CD4-positive, alpha-beta memory T cell (primary cell): ENCODE measurements around the gene ARL8B. TPM values are rescaled to one million over a fixed set of nuclear protein-coding genes. Genes with fewer than 3 reads are reported as not detected.

Experiments used
- CTCF ChIA-PET: fragments of 350-600 bp; sonication (Branson Sonifier 250); formaldehyde crosslinking; loops from one replicate; lab custom pipeline; 2021; ENCODE audit warnings: inconsistent platforms; ENCODE audit not compliant: partially characterized antibody; lab: Charles Lee
- POLR2A ChIA-PET: fragments of 350-600 bp; sonication (Branson Sonifier 250); formaldehyde crosslinking; loops from one replicate; lab custom pipeline; 2021; ENCODE audit not compliant: partially characterized antibody; lab: Charles Lee
- DNase-seq, 5 donors: peaks; one replicate each; pipeline versions ENCODE4 v3.0.0 to v3.0.0-alpha.2; 2020 to 2022; ENCODE audit warnings: mixed read lengths in 1 of 5
- H3K27ac ChIP-seq: one replicate; pipeline ENCODE4 v1.7.0; 2013; ENCODE audit warnings: low read depth, low read length
- H3K27me3 ChIP-seq: 2 replicates; pipeline ENCODE4 v1.7.0; 2013; ENCODE audit warnings: mild to moderate bottlenecking, low read length, moderate library complexity; ENCODE audit not compliant: insufficient read depth
- H3K36me3 ChIP-seq: 2 replicates; pipeline ENCODE4 v1.7.0; 2013; ENCODE audit warnings: mild to moderate bottlenecking, low read length, moderate library complexity; ENCODE audit not compliant: insufficient read depth
- H3K4me1 ChIP-seq: 2 replicates; pipeline ENCODE4 v1.7.0; 2013; ENCODE audit warnings: mild to moderate bottlenecking, low read length, moderate library complexity; ENCODE audit not compliant: insufficient read depth
- H3K4me3 ChIP-seq, 2 donors: one replicate each; pipeline ENCODE4 v1.7.0; 2013; ENCODE audit warnings: low read length in 2 of 2, mild to moderate bottlenecking in 1 of 2
- H3K9me3 ChIP-seq, 2 donors: one replicate each; pipeline ENCODE4 v1.7.0; 2013; ENCODE audit warnings: low read length in 2 of 2, control low read depth in 1 of 2; ENCODE audit not compliant: control insufficient read depth in 1 of 2
- H3K27ac Mint-ChIP-seq, 7 donors: one replicate each; pipeline ENCODE4 v1.8.0; 2020 to 2021; ENCODE audit warnings: mixed read lengths in 7 of 7, mild to moderate bottlenecking in 6 of 7, inconsistent platforms in 3 of 7, moderate library complexity in 3 of 7
- H3K27me3 Mint-ChIP-seq, 2 donors: one replicate each; pipeline ENCODE4 v1.8.0; 2020 to 2021; ENCODE audit warnings: mixed read lengths in 2 of 2
- H3K36me3 Mint-ChIP-seq, 2 donors: one replicate each; pipeline ENCODE4 v1.8.0; 2020 to 2021; ENCODE audit warnings: mixed read lengths in 2 of 2, inconsistent platforms in 1 of 2, mild to moderate bottlenecking in 1 of 2
- H3K4me1 Mint-ChIP-seq, 4 donors: one replicate each; pipeline ENCODE4 v1.8.0; 2020 to 2021; ENCODE audit warnings: mixed read lengths in 4 of 4, mild to moderate bottlenecking in 1 of 4
- H3K4me3 Mint-ChIP-seq, 8 donors: one replicate each; pipeline ENCODE4 v1.8.0; 2020 to 2021; ENCODE audit warnings: mixed read lengths in 8 of 8, mild to moderate bottlenecking in 7 of 8, moderate library complexity in 6 of 8, inconsistent platforms in 3 of 8
- H3K9me3 Mint-ChIP-seq, 8 donors: one replicate each; pipeline ENCODE4 v1.8.0; 2020 to 2021; ENCODE audit warnings: mixed read lengths in 8 of 8, mild to moderate bottlenecking in 5 of 8, inconsistent platforms in 3 of 8, moderate library complexity in 1 of 8
- intact Hi-C: fragments of 100-400 bp; cut with micrococcal nuclease; formaldehyde crosslinking; loops from one replicate; pipeline ENCODE4 v1.15.1; 2023
- polyA plus RNA-seq, 2 donors: library from polyadenylated mRNA; unstranded; fragments of 300-500 nt; fragmentation: Illumina TruSeq; gene quantifications; one replicate each; pipeline ENCODE4 v1.2.3, GENCODE V29; 2021
- total RNA-seq, 2 experiments: library from RNA; stranded (reverse); gene quantifications; one replicate each; pipeline ENCODE4 v1.2.3, GENCODE V29; 2021

ARL8B gene
- total and polyA plus RNA-seq, 4 experiments from 2014 or later = 46.1 to 60.9 (median 58.0) TPM

DNA sequence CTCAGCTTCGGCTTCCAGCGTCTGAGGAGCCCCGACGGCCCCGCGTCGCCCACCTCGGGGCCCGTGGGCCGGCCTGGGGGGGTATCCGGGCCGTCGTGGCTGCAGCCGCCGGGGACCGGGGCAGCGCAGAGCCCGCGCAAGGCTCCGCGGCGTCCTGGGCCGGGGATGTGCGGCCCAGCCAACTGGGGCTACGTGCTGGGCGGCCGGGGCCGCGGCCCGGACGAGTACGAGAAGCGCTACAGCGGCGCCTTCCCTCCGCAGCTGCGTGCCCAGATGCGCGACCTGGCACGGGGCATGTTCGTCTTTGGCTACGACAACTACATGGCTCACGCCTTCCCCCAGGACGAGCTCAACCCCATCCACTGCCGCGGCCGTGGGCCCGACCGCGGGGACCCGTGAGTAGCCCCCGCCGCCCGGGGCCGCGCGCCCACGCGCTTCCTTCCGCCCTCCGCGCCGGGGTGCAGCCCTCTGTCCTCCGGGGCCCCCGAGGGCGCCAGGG lies 65.9 kb downstream of the ARL8B start:
- H3K27ac ChIP-seq = peak overlapping the region; percentile 87
- H3K4me1 Mint-ChIP-seq = peaks cover 31 to 50% (median 37%) of the 10 kb centered on the region in 4 donors
- CTCF ChIA-PET = interaction anchor here (1.3 to 2.3 kb wide), 3 partner anchors 9 to 65 kb away, joined by 3 to 19 read pairs (median 4); partner anchors contain the start of gene ARL8B
- H3K36me3 Mint-ChIP-seq = peaks cover 10 to 30% of the 10 kb centered on the region in 2 donors
- intact Hi-C loops = loop anchor here (1.0 to 10.0 kb wide), 7 partner anchors 9 to 885 kb away; partner anchors contain the start of genes ARL8B, BHLHE40, ITPR1 and SETMAR
- no peaks in the 10 kb centered on the region for H3K9me3 ChIP-seq
- peak overlapping the region; percentile 91 to 100 (median 98) for H3K4me3 Mint-ChIP-seq
- peak; percentile 55 to 65 (median 59) for DNase-seq
- H3K4me1 ChIP-seq = peaks cover 22% of the 10 kb centered on the region
- no peaks in the 10 kb centered on the region for H3K27me3 ChIP-seq
- H3K9me3 Mint-ChIP-seq = peaks cover 0 to 4% (median 0%) of the 10 kb centered on the region in 8 donors
- POLR2A ChIA-PET = interaction anchor here (0.6 to 6.0 kb wide), 16 partner anchors 10 to 721 kb away, joined by 3 to 206 read pairs (median 4); partner anchors contain the start of genes ARL8B, BHLHE40, ITPR1 and SUMF1
- H3K4me3 ChIP-seq = peak overlapping the region; percentile 80 to 85
- H3K27ac Mint-ChIP-seq = peak overlapping the region; percentile 87 to 99 (median 98)
- no peaks in the 10 kb centered on the region for H3K36me3 ChIP-seq
- H3K27me3 Mint-ChIP-seq = no peaks in the 10 kb centered on the region

GRCh38 chr3:5188419-5189221 lies 66.5 kb downstream of the ARL8B start:
- ChIA-PET POLR2A (interaction anchor here (0.6 to 6.0 kb wide), 19 partner anchors 9 to 722 kb away, joined by 3 to 206 read pairs (median 4); partner anchors contain the start of genes ARL8B, BHLHE40, ITPR1 and SUMF1), CTCF (interaction anchor here (1.3 to 2.3 kb wide), 4 partner anchors 9 to 66 kb away, joined by 3 to 19 read pairs (median 6); partner anchors contain the start of gene ARL8B)
- Mint-ChIP-seq H3K4me3 (peak overlapping the region; percentile 91 to 100 (median 98)), H3K27ac (peak overlapping the region; percentile 98 to 99 (median 99)), H3K4me1 (peaks cover 34 to 53% (median 40%) of the 10 kb centered on the region in 4 donors), H3K9me3 (peaks cover 0 to 4% (median 0%) of the 10 kb centered on the region in 8 donors), H3K27me3 (no peaks in the 10 kb centered on the region), H3K36me3 (peaks cover 12 to 33% of the 10 kb centered on the region in 2 donors)
- H3K27ac ChIP-seq = peak overlapping the region; percentile 87
- no peaks in the 10 kb centered on the region for H3K36me3 ChIP-seq
- peaks cover 29% of the 10 kb centered on the region for H3K4me1 ChIP-seq
- H3K9me3 ChIP-seq = no peaks in the 10 kb centered on the region
- intact Hi-C loops = loop anchor here (1.0 to 10.0 kb wide), 6 partner anchors 9 to 886 kb away; partner anchors contain the start of genes BHLHE40, ITPR1 and SETMAR
- peak overlapping the region; percentile 80 to 85 for H3K4me3 ChIP-seq
- H3K27me3 ChIP-seq = no peaks in the 10 kb centered on the region
- DNase-seq = peak; percentile 65 to 84 (median 73)

- Mint-ChIP-seq H3K4me3 (peak overlapping the region; percentile 91 to 100 (median 98)), H3K36me3 (peaks cover 19 to 44% of the 10 kb centered on the region in 2 donors), H3K27ac (peak overlapping the region; percentile 78 to 99 (median 94)), H3K9me3 (peaks cover 0 to 4% (median 0%) of the 10 kb centered on the region in 8 donors), H3K27me3 (no peaks in the 10 kb centered on the region), H3K4me1 (peaks cover 48 to 69% (median 56%) of the 10 kb centered on the region in 4 donors)
- Histone ChIP-seq H3K36me3 (no peaks in the 10 kb centered on the region), H3K4me3 (peak overlapping the region; percentile 27 to 80), H3K27ac (peak overlapping the region; percentile 87), H3K27me3 (no peaks in the 10 kb centered on the region), H3K9me3 (no peaks in the 10 kb centered on the region), H3K4me1 (peaks cover 45% of the 10 kb centered on the region)
- ChIA-PET CTCF (interaction anchor here (1.3 kb wide), 1 partner anchor 54 kb away, joined by 7 read pairs; no protein-coding TSS in a partner anchor), POLR2A (interaction anchor here (1.0 to 6.0 kb wide), 4 partner anchors 8 to 173 kb away, joined by 5 to 206 read pairs (median 27); partner anchors contain the start of gene ARL8B)
- DNase-seq = no peak
- intact Hi-C loops = no loop called here
Measured at GRCh38 chr3:5190147-5190791, 68.2 kb downstream of the ARL8B start.

GRCh38 chr3:5191555-5192304 lies 69.6 kb downstream of the ARL8B start:
- peak overlapping the region; percentile 82 to 98 (median 88) for H3K27ac Mint-ChIP-seq
- peak overlapping the region; percentile 58 to 84 (median 71) for H3K4me3 Mint-ChIP-seq
- intact Hi-C loops = no loop called here
- no peaks in the 10 kb centered on the region for H3K36me3 ChIP-seq
- H3K4me1 Mint-ChIP-seq = peaks cover 52 to 76% (median 60%) of the 10 kb centered on the region in 4 donors
- H3K4me3 ChIP-seq = peak overlapping the region in 1 of 2 donors; percentile 6
- no peak for DNase-seq
- ChIA-PET CTCF (interaction anchor here (0.9 to 2.4 kb wide), 3 partner anchors 35 to 70 kb away, joined by 3 to 12 read pairs (median 3); partner anchors contain the start of gene ARL8B), POLR2A (interaction anchor here (0.6 to 6.2 kb wide), 5 partner anchors 10 to 213 kb away, joined by 3 to 39 read pairs (median 7); partner anchors contain the start of genes ARL8B and BHLHE40)
- H3K9me3 ChIP-seq = no peaks in the 10 kb centered on the region
- no peaks in the 10 kb centered on the region for H3K27me3 Mint-ChIP-seq
- H3K27ac ChIP-seq = peak overlapping the region; percentile 46
- peaks cover 60% of the 10 kb centered on the region for H3K4me1 ChIP-seq
- peaks cover 0 to 4% (median 0%) of the 10 kb centered on the region in 8 donors for H3K9me3 Mint-ChIP-seq
- peaks cover 21 to 51% of the 10 kb centered on the region in 2 donors for H3K36me3 Mint-ChIP-seq
- H3K27me3 ChIP-seq = no peaks in the 10 kb centered on the region

DNA sequence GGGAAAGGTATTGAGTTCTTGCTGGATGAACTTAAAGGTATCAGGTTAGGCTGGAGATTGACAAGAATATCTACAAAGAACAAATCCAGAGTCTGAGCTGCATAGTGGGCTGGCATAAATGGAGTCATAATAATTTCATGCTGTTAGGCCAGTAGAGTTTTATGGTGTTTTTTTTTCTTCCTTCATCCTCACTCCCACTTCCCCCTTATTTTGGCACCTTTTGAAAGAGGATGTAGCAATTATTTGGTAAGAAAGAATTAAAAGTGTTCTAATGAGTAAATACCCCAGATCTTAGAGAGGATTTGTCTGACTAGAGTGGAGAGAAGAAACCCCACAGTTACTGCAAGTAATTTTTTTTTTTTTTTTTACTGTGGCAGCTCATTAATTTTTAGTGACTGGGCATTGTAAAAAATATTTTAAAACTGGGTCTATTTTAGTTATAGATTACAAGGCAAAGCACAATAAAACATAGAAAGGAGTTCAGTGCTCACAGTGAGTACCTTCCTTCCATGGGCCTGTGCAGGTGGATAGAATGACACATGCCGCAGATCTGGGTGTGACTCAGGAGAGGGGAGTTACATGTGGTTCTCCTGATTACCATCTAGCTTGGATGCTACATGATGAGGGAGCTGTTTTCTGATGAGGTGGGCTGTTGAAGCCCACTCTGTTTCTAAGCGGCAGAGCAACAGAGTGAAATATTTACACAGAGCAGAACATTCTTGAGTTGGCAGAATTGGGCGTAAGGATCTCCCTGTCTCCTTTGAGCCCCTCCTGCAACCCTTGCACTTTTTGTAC lies 70.7 kb downstream of the ARL8B start:
- DNase-seq = peak in 1 of 5 donors; percentile 67
- H3K27ac Mint-ChIP-seq = peak overlapping the region; percentile 53 to 98 (median 88)
- H3K4me3 ChIP-seq = peak overlapping the region in 1 of 2 donors; percentile 6
- peak overlapping the region; percentile 46 for H3K27ac ChIP-seq
- peaks cover 32 to 60% of the 10 kb centered on the region in 2 donors for H3K36me3 Mint-ChIP-seq
- ChIA-PET CTCF (interaction anchor here (0.9 to 2.4 kb wide), 7 partner anchors 11 to 213 kb away, joined by 3 to 12 read pairs (median 3); partner anchors contain the start of gene ARL8B), POLR2A (interaction anchor here (0.6 to 6.2 kb wide), 8 partner anchors 11 to 699 kb away, joined by 3 to 39 read pairs (median 6); partner anchors contain the start of genes ARL8B, BHLHE40 and ITPR1)
- H3K27me3 ChIP-seq = no peaks in the 10 kb centered on the region
- peaks cover 70% of the 10 kb centered on the region for H3K4me1 ChIP-seq
- no peaks in the 10 kb centered on the region for H3K36me3 ChIP-seq
- H3K4me3 Mint-ChIP-seq = peak overlapping the region; percentile 2 to 84 (median 71)
- no peaks in the 10 kb centered on the region for H3K9me3 ChIP-seq
- H3K9me3 Mint-ChIP-seq = peaks cover 0 to 5% (median 0%) of the 10 kb centered on the region in 8 donors
- intact Hi-C loops = no loop called here
- peaks cover 57 to 81% (median 66%) of the 10 kb centered on the region in 4 donors for H3K4me1 Mint-ChIP-seq
- no peaks in the 10 kb centered on the region for H3K27me3 Mint-ChIP-seq
